Esophagus squamous epithelium (tissue), 4 donors: ENCODE measurements around the gene FLT3LG.

ENCODE experiments used
- POLR2A ChIP-seq, 4 donors: fragments of 450-650 bp; IDR thresholded peaks; one replicate each; pipeline ENCODE4 v1.6.1; 2017; ENCODE audit warnings: antibody characterized with exemption in 4 of 4, mild to moderate bottlenecking in 4 of 4, moderate library complexity in 3 of 4
- TF ChIP-seq, protein P1 (sequence below), 6 experiments: fragments of 450-650 bp in 4 of 6; fragments of 200-600 bp in 2 of 6; sonication (generic) in 2 of 6; IDR thresholded peaks; one replicate each; pipeline ENCODE4 v1.5.1; 2016 to 2019; ENCODE audit warnings: antibody characterized with exemption in 6 of 6, mild to moderate bottlenecking in 4 of 6, moderate library complexity in 4 of 6

DNA sequence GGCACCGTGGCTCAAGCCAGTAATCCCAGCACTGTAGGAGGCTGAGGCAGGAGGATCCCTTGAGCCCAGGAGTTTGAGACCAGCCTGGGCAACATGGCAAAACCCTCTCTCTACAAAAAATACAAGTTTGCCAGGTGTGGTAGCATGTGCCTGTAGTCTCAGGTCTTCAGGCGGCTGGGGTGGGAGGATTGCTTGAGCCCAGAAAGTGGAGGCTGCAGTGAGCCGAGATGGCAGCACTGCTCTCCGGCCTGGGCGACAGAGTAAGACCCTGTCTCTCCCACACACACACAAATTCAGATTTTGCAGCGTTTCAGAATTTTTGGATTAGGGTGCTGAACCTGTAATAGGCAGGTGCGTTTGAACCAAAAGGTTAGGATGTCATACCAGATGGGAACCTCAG lies 24.5 kb downstream of the FLT3LG start:
- TF ChIP-seq, protein P1, sequence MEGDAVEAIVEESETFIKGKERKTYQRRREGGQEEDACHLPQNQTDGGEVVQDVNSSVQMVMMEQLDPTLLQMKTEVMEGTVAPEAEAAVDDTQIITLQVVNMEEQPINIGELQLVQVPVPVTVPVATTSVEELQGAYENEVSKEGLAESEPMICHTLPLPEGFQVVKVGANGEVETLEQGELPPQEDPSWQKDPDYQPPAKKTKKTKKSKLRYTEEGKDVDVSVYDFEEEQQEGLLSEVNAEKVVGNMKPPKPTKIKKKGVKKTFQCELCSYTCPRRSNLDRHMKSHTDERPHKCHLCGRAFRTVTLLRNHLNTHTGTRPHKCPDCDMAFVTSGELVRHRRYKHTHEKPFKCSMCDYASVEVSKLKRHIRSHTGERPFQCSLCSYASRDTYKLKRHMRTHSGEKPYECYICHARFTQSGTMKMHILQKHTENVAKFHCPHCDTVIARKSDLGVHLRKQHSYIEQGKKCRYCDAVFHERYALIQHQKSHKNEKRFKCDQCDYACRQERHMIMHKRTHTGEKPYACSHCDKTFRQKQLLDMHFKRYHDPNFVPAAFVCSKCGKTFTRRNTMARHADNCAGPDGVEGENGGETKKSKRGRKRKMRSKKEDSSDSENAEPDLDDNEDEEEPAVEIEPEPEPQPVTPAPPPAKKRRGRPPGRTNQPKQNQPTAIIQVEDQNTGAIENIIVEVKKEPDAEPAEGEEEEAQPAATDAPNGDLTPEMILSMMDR (IDR thresholded peaks at IDR 0.05) = no peak
- no peak for TF ChIP-seq POLR2A (IDR thresholded peaks at IDR 0.05)
